NCI-H1417 treated with DMSO at 0.1 percent for 48 hours (cell line): ENCODE results near the gene GNG10.
"Not testable (repeated sequence)": the region's sequence is repeated elsewhere in the genome, so short reads cannot be mapped to it uniquely, and the experiment has no call there.

Experiments used
- DNase-seq: peaks from one replicate; lab custom pipeline; 2025; lab: John Stamatoyannopoulos, UW

The GNG10 gene

GRCh38 chr9:111661150-111661801, at the start of gene GNG10:
GNG10 (plus strand) TSS chr9:111661605; CDS start chr9:111661635, 30 bp downstream.
- peak; percentile 21 for DNase-seq

- DNase-seq, result no peak
These were observed 47.9 kb upstream of the GNG10 start for GRCh38 chr9:111613436-111614040.

GRCh38 chr9:111615928-111616327, 45.5 kb upstream of the GNG10 start:
- DNase-seq, result no peak

GRCh38 chr9:111617349-111617748, 44.1 kb upstream of the GNG10 start:
- not testable (repeated sequence) for DNase-seq

- no peak for DNase-seq
These were observed 39.4 kb upstream of the GNG10 start for GRCh38 chr9:111621895-111622480.

GRCh38 chr9:111622626-111623025, 38.8 kb upstream of the GNG10 start:
- DNase-seq, result no peak

GRCh38 chr9:111627260-111627963, 34.0 kb upstream of the GNG10 start:
- no peak for DNase-seq

- no peak for DNase-seq
These were observed 33.0 kb upstream of the GNG10 start for GRCh38 chr9:111628411-111628810.

- DNase-seq, result no peak
These were observed 31.0 kb upstream of the GNG10 start for GRCh38 chr9:111630182-111630963.

- DNase-seq, result no peak
These were observed 30.5 kb upstream of the GNG10 start for GRCh38 chr9:111630964-111631213.

GRCh38 chr9:111631214-111631971, 30.0 kb upstream of the GNG10 start, which contains the start of gene DNAJC25:
DNAJC25 (plus strand) TSS chr9:111631334; CDS start chr9:111631408, 74 bp downstream.
- peak; percentile 94 for DNase-seq

- DNase-seq, result no peak
These were observed 29.3 kb upstream of the GNG10 start for GRCh38 chr9:111632060-111632459.

GRCh38 chr9:111632695-111633388, 28.6 kb upstream of the GNG10 start:
- DNase-seq, result no peak

- no peak for DNase-seq
These were observed 28.0 kb upstream of the GNG10 start for GRCh38 chr9:111633389-111633736.

- no peak for DNase-seq
These were observed 26.5 kb upstream of the GNG10 start for GRCh38 chr9:111634860-111635259.

- DNase-seq, result no peak
These were observed 23.9 kb upstream of the GNG10 start for GRCh38 chr9:111637421-111637950.

GRCh38 chr9:111644195-111644772, 17.1 kb upstream of the GNG10 start:
- no peak for DNase-seq

GRCh38 chr9:111645806-111646205, 15.6 kb upstream of the GNG10 start:
- DNase-seq, result no peak

- DNase-seq, result no peak
These were observed 15.0 kb upstream of the GNG10 start for GRCh38 chr9:111646417-111646816.

GRCh38 chr9:111648066-111648465, 13.3 kb upstream of the GNG10 start:
- DNase-seq, result no peak
